ENCODE results near the gene HM13. TPM values are rescaled to one million over a fixed set of nuclear protein-coding genes. Genes with fewer than 3 reads are reported as not detected.

Gene HM13
- total and polyA plus RNA-seq, 9 of the 15 experiments (the other 6 are each of a cell fraction or from before 2014, with no cell fraction given): 7.7 to 136 (median 74.5) TPM

- TF ChIP-seq CHD7 (IDR thresholded peaks at IDR 0.05; ENCODE audit: low read depth, low read length) (no peak), PTBP1 (IDR thresholded peaks at IDR 0.05; ENCODE audit: low read depth, low read length) (peak; percentile 55; the same call in 1 of the 2 replicates), MIER1 (IDR thresholded peaks at IDR 0.05; ENCODE audit: low read depth) (peak; percentile 59; the same call in 1 of the 2 replicates), ZNF280A (IDR thresholded peaks at IDR 0.05; ENCODE audit: low read depth, partially characterized antibody) (no peak), ZNF146 (CRISPR knock-in tag; IDR thresholded peaks at IDR 0.05; ENCODE audit: unreplicated experiment) (no peak), CHD1 (IDR thresholded peaks at IDR 0.05; ENCODE audit: low read length) (peak; percentile 84), ZNF778 (CRISPR knock-in tag; IDR thresholded peaks at IDR 0.05) (no peak)
Measured at GRCh38 chr20:31604567-31605030, 90.4 kb downstream of the HM13 start (continued).
